Activated CD8-positive, alpha-beta memory T cell treated with anti-CD3 and anti-CD28 coated beads for 36 hours (primary cell): ENCODE data around the gene ST6GALNAC4. TPM values are rescaled to one million over a fixed set of nuclear protein-coding genes. Genes with fewer than 3 reads are reported as not detected.

Experiments used
- CTCF ChIA-PET: fragments of 350-600 bp; sonication (Branson Sonifier 250); formaldehyde crosslinking; loops from one replicate; lab custom pipeline; 2021; ENCODE audit warnings: antibody characterized with exemption; lab: Charles Lee
- POLR2A ChIA-PET: fragments of 350-600 bp; sonication (Branson Sonifier 250); formaldehyde crosslinking; loops from one replicate; lab custom pipeline; 2021; ENCODE audit warnings: antibody characterized with exemption; lab: Charles Lee
- total RNA-seq, 2 experiments: library from RNA; stranded (reverse); gene quantifications; one replicate each; pipeline ENCODE4 v1.2.3, GENCODE V29; 2021

The ST6GALNAC4 gene
- total RNA-seq, 2 experiments from 2014 or later: 44.1 to 44.2 TPM

DNA sequence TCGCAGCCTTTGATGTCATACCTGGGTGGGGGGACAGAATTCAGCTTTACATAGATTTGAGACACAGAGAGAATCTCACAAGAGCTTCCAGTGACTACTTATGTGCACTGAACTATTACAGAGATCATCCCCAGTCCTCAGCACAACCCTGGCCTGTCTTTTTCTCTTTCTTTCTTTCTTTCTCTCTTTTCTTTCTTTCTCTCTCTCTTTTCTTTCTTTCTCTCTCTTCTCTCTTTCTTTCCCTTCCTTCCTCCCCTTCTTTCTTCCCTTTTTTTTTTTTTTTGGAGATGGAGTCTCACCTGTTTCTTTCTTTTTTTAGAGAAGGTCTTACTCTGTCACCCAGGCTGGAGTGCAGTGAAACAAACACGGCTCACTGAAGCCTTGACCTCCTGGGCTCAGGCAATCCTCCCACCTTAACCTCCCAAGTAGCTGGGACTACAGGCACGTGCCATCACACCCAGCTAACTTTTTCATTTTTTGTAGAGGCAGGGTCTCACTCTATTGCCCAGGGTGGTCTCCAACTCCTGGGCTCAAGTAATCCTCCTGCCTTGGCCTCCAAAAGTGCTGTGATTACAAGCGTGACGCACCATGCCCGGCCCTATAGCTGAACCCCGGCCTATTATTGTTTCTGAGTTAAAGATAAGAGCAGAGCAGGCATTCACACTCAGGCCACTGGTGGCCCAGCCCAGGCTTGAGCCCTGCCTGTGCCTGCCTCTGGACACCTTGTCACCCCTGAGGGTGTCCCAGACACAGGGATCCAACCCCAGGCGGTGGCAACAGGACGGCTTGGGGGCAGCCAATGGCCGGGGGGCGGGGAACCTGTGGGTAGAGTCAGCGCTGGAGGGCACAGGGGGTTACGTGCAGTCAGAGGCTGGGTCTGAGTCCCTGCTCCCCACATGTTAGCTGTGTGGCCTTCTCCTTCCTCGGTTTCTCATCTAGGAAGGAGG lies 9.4 kb upstream of the ST6GALNAC4 start:
- ChIA-PET CTCF (interaction anchor here (1.1 kb wide), 1 partner anchor 421 kb away, joined by 3 read pairs; no protein-coding TSS in a partner anchor), POLR2A (interaction anchor here (0.6 kb wide), 1 partner anchor 25 kb away, joined by 3 read pairs; no protein-coding TSS in a partner anchor)

DNA sequence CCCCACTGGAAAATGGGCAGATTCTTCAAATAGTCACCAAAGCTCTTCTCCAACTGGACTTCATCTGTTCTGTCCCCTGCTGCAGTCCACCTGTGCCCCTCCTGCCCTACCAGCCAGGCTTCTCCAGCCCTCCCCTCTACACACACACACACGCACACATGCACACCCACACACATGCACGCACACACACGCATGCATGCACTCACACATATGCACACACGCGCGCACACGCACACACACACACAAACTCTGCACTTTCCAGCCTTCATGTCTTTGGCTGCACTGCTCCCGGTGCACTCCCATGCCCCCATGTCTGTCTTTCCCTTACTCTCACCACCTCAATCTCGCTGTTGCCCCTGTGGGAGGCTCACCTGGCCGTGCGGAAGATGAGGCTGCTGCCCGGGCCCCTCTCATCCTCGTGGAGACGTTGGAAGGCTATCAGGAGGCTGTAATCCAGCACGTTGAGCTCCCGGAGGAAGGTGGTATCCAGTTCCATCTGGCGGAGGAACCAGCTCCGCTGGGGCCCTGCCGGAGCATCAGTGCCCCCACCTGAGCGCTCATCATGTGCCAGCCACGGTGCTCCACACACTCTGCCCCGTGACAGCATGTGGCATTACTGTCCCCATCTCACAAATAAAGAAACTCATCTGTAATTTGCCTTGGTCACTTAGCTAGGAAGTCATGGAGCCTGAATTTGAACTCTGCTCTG lies 8.0 kb upstream of the ST6GALNAC4 start:
- CTCF ChIA-PET: interaction anchor here (0.8 to 1.1 kb wide), 2 partner anchors 100 to 419 kb away, joined by 3 read pairs; no protein-coding TSS in a partner anchor

DNA sequence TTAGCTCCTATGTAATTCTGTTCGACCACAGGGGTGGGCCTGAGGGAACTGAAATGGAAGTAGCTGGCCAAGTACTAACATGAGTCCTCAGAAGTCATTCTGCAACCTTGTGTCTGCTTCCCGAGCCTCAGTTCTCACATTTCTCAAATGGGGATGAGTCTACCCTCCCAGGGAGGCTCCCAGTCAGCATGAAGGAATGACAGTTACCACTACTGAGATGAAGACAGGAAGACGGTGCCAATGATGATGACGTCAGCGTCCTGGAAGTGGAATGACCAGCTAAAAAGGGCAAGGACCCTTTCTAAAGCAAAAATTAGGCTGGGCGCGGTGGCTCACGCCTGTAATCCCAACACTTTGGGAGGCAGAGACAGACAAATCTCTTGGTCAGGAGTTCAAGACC lies 6.9 kb upstream of the ST6GALNAC4 start:
- CTCF ChIA-PET: interaction anchor here (0.7 to 5.5 kb wide), 3 partner anchors 54 to 240 kb away, joined by 3 to 38 read pairs (median 3); no protein-coding TSS in a partner anchor

More for the DNA sequence above, 8.0 kb upstream of the ST6GALNAC4 start:
- POLR2A ChIA-PET: interaction anchor here (0.5 kb wide), 1 partner anchor 188 kb away, joined by 3 read pairs; no protein-coding TSS in a partner anchor

DNA sequence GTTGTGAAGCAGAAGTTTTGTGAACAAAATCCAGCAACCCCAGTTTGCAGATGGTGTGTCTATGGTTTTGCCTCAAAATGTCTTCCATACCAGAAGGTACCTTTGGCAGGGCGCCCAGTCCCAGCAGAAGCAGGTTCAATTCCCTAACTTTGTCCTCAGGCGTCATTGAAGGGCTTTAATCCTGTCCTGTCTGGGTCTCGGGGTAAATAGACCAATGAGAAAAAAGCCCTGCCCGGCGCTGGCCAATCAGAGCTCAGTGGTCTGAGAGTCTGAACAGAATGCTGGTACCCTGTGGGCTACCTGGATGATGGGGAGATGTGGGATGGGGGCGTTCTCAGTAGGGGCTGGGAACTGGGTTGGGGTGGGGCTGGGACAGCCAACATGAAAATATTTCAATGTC lies 6.2 kb upstream of the ST6GALNAC4 start:
- CTCF ChIA-PET: interaction anchor here (0.6 to 5.5 kb wide), 6 partner anchors 53 to 189 kb away, joined by 3 to 38 read pairs (median 6); partner anchors contain the start of gene TOR2A
- POLR2A ChIA-PET: interaction anchor here (0.6 kb wide), 1 partner anchor 56 kb away, joined by 3 read pairs; no protein-coding TSS in a partner anchor

More for the DNA sequence above, 6.9 kb upstream of the ST6GALNAC4 start:
- POLR2A ChIA-PET: no interaction called here

DNA sequence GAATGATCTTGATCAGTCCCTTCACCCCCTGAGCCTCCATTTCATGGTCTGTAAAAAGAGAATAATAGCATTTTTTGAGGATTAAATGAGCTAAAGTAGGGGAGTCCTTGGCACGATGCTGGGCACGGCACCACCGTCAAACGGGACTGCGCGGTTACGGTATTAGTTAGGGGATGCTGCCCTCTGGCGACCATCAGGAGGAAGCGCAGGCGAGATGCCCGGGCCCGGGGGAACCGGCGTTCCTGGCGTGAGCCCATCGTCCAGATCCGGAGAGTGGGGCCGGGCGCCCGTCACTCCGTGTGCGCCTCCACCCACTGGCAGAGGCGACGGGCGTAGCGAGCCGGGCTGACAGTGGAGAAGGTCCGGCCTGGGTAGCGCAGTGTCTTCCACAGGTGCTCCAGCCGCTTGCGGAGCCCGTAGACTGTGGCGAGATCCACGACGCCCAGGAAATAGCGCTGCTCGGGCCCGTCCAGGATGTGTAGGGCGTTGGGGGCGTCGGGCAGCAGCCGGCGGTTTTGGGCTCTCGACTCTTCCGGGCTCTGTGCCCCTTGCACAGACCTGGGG lies 4.8 kb upstream of the ST6GALNAC4 start:
- CTCF ChIA-PET: interaction anchor here (0.6 to 5.5 kb wide), 37 partner anchors 8 to 336 kb away, joined by 3 to 38 read pairs (median 3); partner anchors contain the start of genes DPM2, EEIG1 and TOR2A

DNA sequence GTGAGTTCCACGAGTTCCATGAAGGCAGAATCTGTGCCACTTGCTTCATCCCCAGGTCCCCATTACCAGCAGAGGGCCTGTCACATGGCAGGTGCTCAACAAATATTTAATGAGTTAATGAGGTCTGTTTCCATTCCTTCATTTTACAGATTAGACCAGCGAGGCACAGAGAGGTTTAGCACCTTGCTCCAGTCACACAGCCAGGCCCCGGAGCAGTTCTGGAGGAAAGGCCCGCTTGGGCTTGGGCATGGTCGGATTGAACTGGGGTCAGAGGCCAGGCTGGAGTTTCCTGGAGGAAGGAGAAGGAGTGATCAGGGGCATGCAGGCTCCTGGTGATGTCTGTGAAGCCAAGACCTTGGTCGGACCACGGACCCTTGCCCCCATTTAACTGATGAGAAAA lies 4.0 kb upstream of the ST6GALNAC4 start:
- ChIA-PET CTCF (interaction anchor here (0.6 to 5.5 kb wide), 34 partner anchors 9 to 335 kb away, joined by 3 to 38 read pairs (median 3); partner anchors contain the start of genes DPM2 and TOR2A), POLR2A (no interaction called here)

More for the DNA sequence above, 4.8 kb upstream of the ST6GALNAC4 start:
- POLR2A ChIA-PET: no interaction called here

DNA sequence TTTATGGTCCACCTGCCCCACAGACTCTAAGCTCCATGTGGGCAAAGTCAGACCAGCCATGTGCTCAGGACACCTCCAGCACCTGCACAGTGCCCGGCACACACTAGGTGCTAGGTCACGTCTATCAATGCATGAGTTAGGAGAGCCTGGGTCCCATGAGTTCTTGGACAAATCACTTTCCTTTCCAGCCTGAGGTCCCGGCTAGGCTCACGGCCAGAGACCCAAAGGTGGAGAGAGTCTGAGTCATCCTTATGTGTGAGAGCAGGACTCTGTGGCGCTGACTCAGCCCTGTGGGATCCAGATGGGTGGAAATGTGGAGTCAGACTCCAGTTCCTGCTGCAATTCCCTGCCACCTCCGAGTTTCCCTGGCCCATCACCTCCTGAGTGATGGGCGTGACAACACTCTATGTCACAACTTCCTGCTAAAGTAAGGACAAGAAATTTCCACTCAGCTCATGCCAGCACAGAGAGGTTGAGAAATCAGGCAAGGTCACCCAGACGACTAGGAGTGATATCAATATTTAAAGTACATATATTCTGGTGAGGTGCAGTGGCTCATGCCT lies 2.5 kb upstream of the ST6GALNAC4 start:
- POLR2A ChIA-PET: interaction anchor here (0.6 kb wide), 1 partner anchor 215 kb away, joined by 5 read pairs; no protein-coding TSS in a partner anchor
- CTCF ChIA-PET: interaction anchor here (1.1 to 5.5 kb wide), 6 partner anchors 15 to 185 kb away, joined by 3 to 38 read pairs (median 4); partner anchors contain the start of gene TOR2A

DNA sequence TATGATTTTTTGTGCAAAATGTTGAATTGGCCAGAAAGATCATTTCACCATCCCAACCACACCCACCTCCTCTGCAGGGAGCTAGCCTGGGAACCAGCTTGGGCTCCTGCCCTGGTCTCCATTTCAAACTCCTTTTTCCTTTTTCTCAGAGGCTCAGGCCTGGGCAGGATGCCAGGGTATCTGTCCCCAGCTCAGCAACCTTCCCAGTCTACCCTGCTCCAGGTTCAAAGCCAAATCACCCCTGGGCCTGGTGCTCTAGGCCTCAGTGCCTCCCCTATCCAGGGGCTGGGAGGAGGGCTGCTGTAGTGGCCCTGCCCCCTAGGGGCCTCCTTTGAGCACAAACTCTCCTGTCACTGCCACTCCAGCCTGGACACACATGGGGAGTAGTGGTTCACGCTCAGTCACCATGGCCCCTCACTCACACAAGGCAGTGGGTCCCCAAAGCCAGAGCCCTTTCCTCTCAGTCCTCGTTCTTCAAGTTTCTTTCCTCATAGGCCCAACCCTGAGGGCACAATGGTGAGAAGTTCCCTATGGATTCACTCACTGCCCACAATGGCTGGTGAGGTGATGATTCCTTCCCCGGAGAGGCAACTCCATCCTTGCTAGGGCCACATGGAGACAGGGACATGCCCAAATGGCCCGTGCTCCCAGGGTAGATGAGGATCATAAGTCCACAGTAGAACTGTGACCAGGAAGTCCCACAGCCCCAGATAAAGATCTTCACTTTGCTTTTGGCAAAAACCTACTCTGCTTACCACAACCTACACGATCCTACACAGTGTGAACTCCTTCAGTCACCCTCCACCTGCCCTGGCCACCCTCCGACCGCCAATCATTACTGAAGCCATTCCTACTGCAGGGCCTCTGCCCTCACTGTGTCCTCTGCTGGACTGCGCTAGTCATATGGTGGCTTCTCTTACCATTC lies 1.6 kb upstream of the ST6GALNAC4 start:
- POLR2A ChIA-PET: interaction anchor here (4.1 kb wide), 1 partner anchor 13 kb away, joined by 52 read pairs; no protein-coding TSS in a partner anchor
- CTCF ChIA-PET: interaction anchor here (1.1 to 5.5 kb wide), 6 partner anchors 12 to 183 kb away, joined by 4 to 38 read pairs (median 9); partner anchors contain the start of genes ST6GALNAC6 and TOR2A

DNA sequence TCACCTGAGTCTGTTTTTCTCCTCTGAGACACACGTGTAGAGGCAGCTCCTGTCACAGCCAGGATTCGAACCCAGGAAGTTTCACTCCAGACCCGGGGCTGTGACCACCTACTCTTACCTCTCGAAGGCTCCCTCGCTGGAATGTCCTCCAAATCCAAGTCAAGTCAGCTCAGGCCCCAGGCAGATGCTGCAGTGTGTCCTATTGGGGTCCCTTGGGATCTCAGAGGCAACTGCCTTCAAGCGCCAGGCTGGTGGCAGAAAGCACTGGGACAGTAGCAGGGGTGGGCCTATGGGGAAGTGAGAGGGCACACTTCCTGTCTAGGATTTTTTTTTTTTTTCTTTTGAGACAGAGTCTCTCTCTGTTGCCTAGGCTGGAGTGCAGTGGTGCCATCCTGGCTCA lies 762 bp upstream of the ST6GALNAC4 start:
- POLR2A ChIA-PET: interaction anchor here (0.6 to 4.1 kb wide), 6 partner anchors 11 to 183 kb away, joined by 3 to 52 read pairs (median 4); partner anchors contain the start of genes DPM2 and TOR2A
- CTCF ChIA-PET: interaction anchor here (0.6 to 3.6 kb wide), 7 partner anchors 11 to 183 kb away, joined by 3 to 17 read pairs (median 4); partner anchors contain the start of genes SH2D3C, ST6GALNAC6 and TOR2A

DNA sequence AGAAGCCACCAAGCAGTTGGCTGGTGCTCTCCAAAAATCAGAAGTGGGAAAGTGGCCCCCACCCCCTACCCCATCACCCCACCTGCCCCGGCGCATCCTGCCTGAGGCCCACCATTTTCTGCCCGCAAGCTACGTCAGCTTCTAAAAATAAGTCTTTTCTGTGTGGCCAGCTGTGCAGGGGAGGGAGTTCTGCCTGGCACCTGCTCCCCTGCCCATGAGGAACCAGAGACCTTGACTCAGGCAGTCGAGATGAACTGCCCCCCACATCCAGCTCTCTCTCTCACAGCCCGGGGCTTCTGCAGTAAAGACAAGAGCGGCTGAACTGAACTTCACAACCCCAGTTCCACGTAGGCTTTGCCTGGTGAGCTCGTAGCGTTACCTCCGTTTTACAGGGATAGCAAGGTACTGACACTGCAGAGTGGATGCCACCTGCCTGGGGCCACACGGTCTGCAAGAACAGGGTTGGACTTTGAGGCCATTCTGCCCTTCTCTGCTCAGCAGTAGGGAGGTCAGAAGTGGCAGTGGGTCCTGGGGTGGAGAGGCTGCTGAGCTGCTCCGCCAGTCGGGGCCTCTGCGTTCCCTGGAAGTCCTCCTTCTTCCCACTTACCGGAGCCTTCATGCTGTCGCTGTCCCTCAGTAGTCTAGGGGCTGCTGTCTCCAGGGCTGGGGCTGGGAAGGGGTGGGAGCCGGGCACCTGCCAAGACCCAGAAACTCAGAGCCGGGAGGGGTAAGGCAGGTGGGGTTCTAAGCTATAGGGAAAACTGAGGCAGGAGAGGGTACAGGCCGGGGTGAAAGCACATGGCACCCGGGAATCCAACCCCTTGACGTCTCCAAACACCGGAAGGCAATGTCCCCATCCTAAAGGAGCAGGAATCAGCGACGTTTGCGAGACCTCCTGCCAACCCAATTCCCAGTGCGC lies 781 bp downstream of the ST6GALNAC4 start:
- POLR2A ChIA-PET: interaction anchor here (0.5 to 4.1 kb wide), 13 partner anchors 11 to 465 kb away, joined by 3 to 52 read pairs (median 4); partner anchors contain the start of genes DPM2, LRSAM1, RPL12 and SH2D3C
- CTCF ChIA-PET: interaction anchor here (0.7 to 3.6 kb wide), 8 partner anchors 10 to 181 kb away, joined by 3 to 17 read pairs (median 5); partner anchors contain the start of genes ST6GALNAC6 and TOR2A

DNA sequence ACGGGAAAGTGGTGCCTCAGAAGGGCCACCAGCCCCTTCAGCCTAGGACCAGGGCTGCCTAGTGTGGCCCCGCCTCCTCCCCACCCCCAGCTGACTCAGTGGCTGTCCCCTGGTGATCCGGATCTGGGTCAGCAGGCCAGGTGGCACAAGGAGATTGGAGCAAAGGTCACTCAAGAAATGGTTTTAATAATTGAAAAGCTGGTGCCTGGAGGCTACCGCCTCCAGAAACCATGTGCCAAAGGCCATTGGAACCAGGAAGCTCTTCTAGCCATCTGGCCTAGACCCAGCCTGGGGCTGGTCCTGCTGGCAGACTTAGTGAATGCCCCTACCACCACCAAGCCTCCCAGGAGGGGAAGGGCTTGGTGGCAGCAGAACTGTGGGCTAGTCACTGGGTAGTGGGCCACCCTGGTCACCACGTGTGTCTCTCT lies 1.5 kb downstream of the ST6GALNAC4 start:
- CTCF ChIA-PET: interaction anchor here (0.7 to 3.6 kb wide), 5 partner anchors 9 to 127 kb away, joined by 3 to 17 read pairs (median 4); partner anchors contain the start of gene ST6GALNAC6
- POLR2A ChIA-PET: interaction anchor here (0.5 to 4.1 kb wide), 5 partner anchors 10 to 144 kb away, joined by 3 to 52 read pairs (median 7); partner anchors contain the start of gene ST6GALNAC6

DNA sequence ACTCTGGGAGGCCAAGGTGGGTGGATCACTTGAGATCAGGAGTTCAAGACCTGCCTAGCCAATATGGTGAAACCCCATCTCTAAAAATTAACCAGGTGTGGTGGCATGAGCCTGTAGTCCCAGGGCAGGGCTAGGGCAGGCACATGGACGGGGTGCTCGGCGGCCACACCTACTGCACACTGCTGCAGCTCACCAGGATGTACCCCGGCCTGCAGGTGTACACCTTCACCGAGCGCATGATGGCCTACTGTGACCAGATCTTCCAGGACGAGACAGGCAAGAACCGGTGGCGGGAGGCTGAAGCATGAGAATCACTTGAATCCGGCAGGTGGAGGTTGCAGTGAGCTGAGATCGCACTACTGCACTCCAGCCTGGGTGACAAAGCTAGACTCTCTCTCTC lies 3.2 kb downstream of the ST6GALNAC4 start:
- CTCF ChIA-PET: no interaction called here

DNA sequence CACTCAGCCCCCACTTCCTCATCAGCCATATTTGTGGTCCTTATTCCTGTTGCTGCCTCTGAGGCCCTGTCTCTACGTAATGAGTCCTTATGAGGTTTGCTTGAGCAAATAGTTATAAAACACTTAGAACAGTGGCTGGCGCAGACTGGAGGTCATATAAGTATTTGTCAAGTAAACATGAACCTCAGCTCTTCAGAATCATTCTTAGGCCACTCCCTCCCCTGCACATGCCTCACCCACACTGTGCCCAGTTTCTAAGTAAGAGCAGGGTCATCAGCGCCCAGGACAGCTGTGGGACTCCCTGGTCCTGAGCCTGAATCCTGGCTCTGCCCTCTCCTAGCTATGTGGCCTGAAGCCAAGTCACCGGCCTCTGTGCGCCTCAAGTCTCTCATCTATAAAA lies 4.0 kb downstream of the ST6GALNAC4 start:
- CTCF ChIA-PET: interaction anchor here (1.4 kb wide), 1 partner anchor 178 kb away, joined by 3 read pairs; the partner anchor contains the start of gene TOR2A

More for the DNA sequence above, 3.2 kb downstream of the ST6GALNAC4 start:
- POLR2A ChIA-PET: interaction anchor here (0.6 kb wide), 1 partner anchor 69 kb away, joined by 5 read pairs; no protein-coding TSS in a partner anchor

DNA sequence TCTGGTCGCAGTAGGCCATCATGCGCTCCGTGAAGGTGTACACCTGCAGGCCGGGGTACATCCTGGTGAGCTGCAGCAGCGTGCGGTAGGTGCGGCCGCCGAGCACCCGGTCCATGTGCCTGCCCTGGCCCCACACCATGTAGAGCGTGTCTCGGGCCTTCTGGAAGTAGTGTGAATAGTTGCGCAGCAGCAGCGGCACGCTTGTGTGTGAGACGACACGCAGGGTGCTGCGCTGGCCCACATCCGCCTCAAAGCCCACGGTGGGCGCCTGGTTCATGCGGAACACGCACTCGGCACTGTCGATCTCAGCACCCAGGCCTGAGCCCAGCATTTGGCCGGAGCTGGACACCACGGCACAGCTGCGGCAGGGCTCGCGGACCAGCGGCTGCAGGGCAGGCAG lies 4.5 kb downstream of the ST6GALNAC4 start:
- CTCF ChIA-PET: interaction anchor here (0.8 to 1.4 kb wide), 2 partner anchors 157 to 178 kb away, joined by 3 read pairs; partner anchors contain the start of gene TOR2A
- POLR2A ChIA-PET: no interaction called here

More for the DNA sequence above, 4.0 kb downstream of the ST6GALNAC4 start:
- POLR2A ChIA-PET: no interaction called here
